H1 (cell line): Measurements from ENCODE around the gene OTOP3. TPM values are rescaled to one million over a fixed set of nuclear protein-coding genes. Genes with fewer than 3 reads are reported as not detected.
A peak's percentile ranks its signal among the peaks of the same experiment; 100 is the strongest.

Source experiments
- CTCF ChIA-PET: fragments of 300-600 bp; sonication (Branson Sonifier 250); formaldehyde crosslinking; loops from one replicate; lab custom pipeline; 2021; ENCODE audit not compliant: partially characterized antibody; lab: Charles Lee
- POLR2A ChIA-PET: fragments of 300-600 bp; sonication (Branson Sonifier 250); formaldehyde crosslinking; loops from one replicate; lab custom pipeline; 2021; ENCODE audit warnings: inconsistent platforms; ENCODE audit not compliant: partially characterized antibody; lab: Charles Lee
- DNase-seq, 2 experiments: peaks; one replicate each; pipeline versions ENCODE4 v3.0.0 to v3.0.0-alpha.2; 2010 to 2022; ENCODE audit warnings: low spot score in 2 of 2, low read depth in 1 of 2, mixed read lengths in 1 of 2
- FAIRE-seq: peaks from 2 replicates; lab custom pipeline; 2011; peaks lifted over from hg19 to GRCh38; lab: Jason Lieb, UNC
- H2AFZ ChIP-seq: 2 replicates; pipeline ENCODE4 v1.8.1; 2012; ENCODE audit warnings: low read length, inconsistent platforms
- H2AK5ac ChIP-seq: 2 replicates; pipeline ENCODE4 v1.6.1; 2013; ENCODE audit warnings: low read depth, low read length
- H2BK120ac ChIP-seq: replicated peaks from 2 replicates; pipeline ENCODE3; 2013; ENCODE audit warnings: low read depth, low read length, inconsistent platforms
- H2BK12ac ChIP-seq: 2 replicates; pipeline ENCODE4 v1.6.1; 2013; ENCODE audit warnings: low read depth, low read length
- H2BK15ac ChIP-seq: 2 replicates; pipeline ENCODE4 v1.6.1; 2013; ENCODE audit warnings: low read length
- H2BK20ac ChIP-seq: 2 replicates; pipeline ENCODE4 v1.6.1; 2013; ENCODE audit warnings: low read length
- H2BK5ac ChIP-seq: 2 replicates; pipeline ENCODE4 v1.6.1; 2013; ENCODE audit warnings: low read depth, low read length
- H3K14ac ChIP-seq: 2 replicates; pipeline ENCODE4 v1.6.1; 2013; ENCODE audit warnings: inconsistent platforms; ENCODE audit not compliant: insufficient read length
- H3K18ac ChIP-seq: 2 replicates; pipeline ENCODE4 v1.6.1; 2013; ENCODE audit warnings: low read length; ENCODE audit errors: extremely low read depth
- H3K23ac ChIP-seq: 2 replicates; pipeline ENCODE4 v1.6.1; 2013; ENCODE audit warnings: inconsistent platforms; ENCODE audit not compliant: insufficient read length
- H3K23me2 ChIP-seq: 2 replicates; pipeline ENCODE4 v1.6.1; 2013; ENCODE audit warnings: low read depth, low read length
- H3K27ac ChIP-seq: 2 replicates; pipeline ENCODE4 v1.6.1; 2011; ENCODE audit warnings: low read depth, low read length, inconsistent platforms
- H3K27me3 ChIP-seq, 4 experiments: replicated peaks in 1 of 4; 1 replicate in 1 of 4; 2 replicates in 3 of 4; pipeline versions ENCODE4 v1.6.1 to v1.8.1; 2011 to 2013; ENCODE audit warnings: low read length in 3 of 4, mild to moderate bottlenecking in 3 of 4, inconsistent platforms in 2 of 4, mixed read lengths in 2 of 4, moderate library complexity in 1 of 4; ENCODE audit not compliant: control insufficient read depth in 3 of 4, insufficient read depth in 3 of 4; ENCODE audit errors: extremely low read depth in 1 of 4
- H3K36me3 ChIP-seq, 4 experiments: 2 replicates each; pipeline versions ENCODE4 v1.6.1 to v1.8.1; 2011 to 2013; ENCODE audit warnings: mild to moderate bottlenecking in 4 of 4, low read length in 3 of 4, moderate library complexity in 2 of 4, control low read depth in 1 of 4, inconsistent platforms in 1 of 4; ENCODE audit not compliant: insufficient read depth in 4 of 4, control insufficient read depth in 2 of 4
- H3K4ac ChIP-seq: replicated peaks from 2 replicates; pipeline ENCODE3; 2013; ENCODE audit warnings: low read length, low read depth, mixed read lengths, inconsistent platforms; ENCODE audit not compliant: insufficient read length
- H3K4me1 ChIP-seq, 4 experiments: replicated peaks in 1 of 4; 1 replicate in 1 of 4; 2 replicates in 3 of 4; pipeline versions ENCODE4 v1.6.1 to v1.8.1; 2011 to 2013; ENCODE audit warnings: low read length in 3 of 4, inconsistent platforms in 2 of 4, mixed read lengths in 1 of 4; ENCODE audit not compliant: insufficient read depth in 4 of 4, control insufficient read depth in 3 of 4
- H3K4me2 ChIP-seq, 2 experiments: 2 replicates each; pipeline versions ENCODE4 v1.6.1 to v1.8.1; 2011 to 2013; ENCODE audit warnings: low read depth in 2 of 2, low read length in 2 of 2, control low read depth in 1 of 2, inconsistent platforms in 1 of 2, mild to moderate bottlenecking in 1 of 2; ENCODE audit not compliant: insufficient read depth in 1 of 2
- H3K4me3 ChIP-seq, 4 experiments: fragments of 200-600, 300-600 bp in 1 of 4; sonication (generic), shearing (Covaris generic), sonication (Bioruptor Twin) in 1 of 4; 2 replicates each; pipeline versions ENCODE4 v1.5.1 to v1.8.1; 2011 to 2016; ENCODE audit warnings: low read length in 4 of 4, low read depth in 3 of 4, control low read depth in 2 of 4, inconsistent platforms in 2 of 4, mild to moderate bottlenecking in 2 of 4, mixed read lengths in 1 of 4, moderate library complexity in 1 of 4; ENCODE audit not compliant: insufficient read depth in 2 of 4; ENCODE audit errors: extremely low read depth in 1 of 4
- H3K56ac ChIP-seq: replicated peaks from 2 replicates; pipeline ENCODE3; 2013; ENCODE audit warnings: low read depth, mild to moderate bottlenecking, mixed read lengths, low read length, inconsistent platforms; ENCODE audit not compliant: insufficient read length
- H3K79me1 ChIP-seq: 2 replicates; pipeline ENCODE4 v1.6.1; 2013; ENCODE audit warnings: low read depth, low read length, control low read depth
- H3K79me2 ChIP-seq, 2 experiments: 2 replicates each; pipeline versions ENCODE4 v1.6.1 to v1.8.1; 2012 to 2013; ENCODE audit warnings: low read length in 2 of 2, mild to moderate bottlenecking in 2 of 2, inconsistent platforms in 1 of 2; ENCODE audit not compliant: insufficient read depth in 2 of 2, control insufficient read depth in 1 of 2
- H3K9ac ChIP-seq, 4 experiments: replicated peaks in 1 of 4; 1 replicate in 1 of 4; 2 replicates in 3 of 4; pipeline versions ENCODE4 v1.6.1 to v1.8.1; 2011 to 2013; ENCODE audit warnings: low read depth in 3 of 4, low read length in 3 of 4, control low read depth in 2 of 4, mild to moderate bottlenecking in 2 of 4, moderate library complexity in 2 of 4, inconsistent platforms in 1 of 4; ENCODE audit errors: extremely low read depth in 1 of 4
- H3K9me3 ChIP-seq, 2 experiments: 2 replicates each; pipeline versions ENCODE4 v1.6.1 to v1.8.1; 2012 to 2013; ENCODE audit warnings: mild to moderate bottlenecking in 2 of 2, moderate library complexity in 2 of 2, control low read depth in 1 of 2, inconsistent platforms in 1 of 2, low read depth in 1 of 2, low read length in 1 of 2, mixed read lengths in 1 of 2; ENCODE audit not compliant: insufficient read depth in 2 of 2
- H4K20me1 ChIP-seq, 2 experiments: replicated peaks in 1 of 2; 2 replicates each; pipeline versions ENCODE3 to v1.8.1; 2011 to 2013; ENCODE audit warnings: inconsistent platforms in 2 of 2, low read length in 2 of 2, mild to moderate bottlenecking in 1 of 2; ENCODE audit not compliant: insufficient read depth in 2 of 2, control insufficient read depth in 1 of 2
- H4K5ac ChIP-seq: 2 replicates; pipeline ENCODE4 v1.6.1; 2013; ENCODE audit warnings: low read length, low read depth, mixed read lengths, inconsistent platforms; ENCODE audit not compliant: insufficient read length
- H4K8ac ChIP-seq: 2 replicates; pipeline ENCODE4 v1.8.0; 2013; ENCODE audit warnings: mild to moderate bottlenecking, moderate library complexity, low read length, inconsistent platforms; ENCODE audit not compliant: insufficient read depth; ENCODE audit errors: extremely low read depth
- H4K91ac ChIP-seq: replicated peaks from 2 replicates; pipeline ENCODE3; 2013; ENCODE audit warnings: low read length, mixed read lengths, inconsistent platforms; ENCODE audit not compliant: insufficient read length
- CEBPB ChIP-seq: IDR thresholded peaks from 2 replicates; pipeline ENCODE4 v1.6.1; 2012; ENCODE audit warnings: low read depth, low read length
- KDM4A ChIP-seq: IDR thresholded peaks from one replicate; pipeline ENCODE4 v1.7.1; 2012; ENCODE audit warnings: low read depth, mild to moderate bottlenecking, moderate library complexity, low read length, inconsistent platforms; ENCODE audit not compliant: severe bottlenecking
- SIN3A ChIP-seq, 2 experiments: IDR thresholded peaks in 1 of 2; conservative IDR thresholded peaks in 1 of 2; 2 replicates each; pipeline ENCODE4 v1.6.1; 2011 to 2012; ENCODE audit warnings: low read length in 2 of 2, improper control_type of control experiment in 1 of 2, low read depth in 1 of 2, mild to moderate bottlenecking in 1 of 2
- SP4 ChIP-seq: IDR thresholded peaks from 2 replicates; pipeline ENCODE4 v1.6.1; 2012; ENCODE audit warnings: low read length, inconsistent platforms
- WGBS, 2 experiments: shearing (Covaris generic) in 1 of 2; methylation state at CpG; one replicate each; pipeline versions ENCODE4 v1.1.6 to v1.1.7; 2013 to 2015; ENCODE audit warnings: low lambda C conversion rate in 2 of 2, mixed read lengths in 2 of 2, inconsistent platforms in 1 of 2, low coverage in 1 of 2, missing lambda C conversion rate in 1 of 2; ENCODE audit not compliant: insufficient replicate concordance in 2 of 2, insufficient coverage in 1 of 2, insufficient read length in 1 of 2; ENCODE audit errors: extremely low coverage in 1 of 2, missing lambda C conversion rate in 1 of 2; 5-methylcytosine and 5-hydroxymethylcytosine counted together
- polyA plus RNA-seq, 7 experiments: library from polyadenylated mRNA; depleted of rRNA in 3 of 7; stranded (reverse) in 5 of 7; unstranded in 2 of 7; fragments of >200 nt in 5 of 7; fragments of 200-250 nt in 2 of 7; gene quantifications; 1 replicate in 5 of 7; 2 replicates in 1 of 7; 4 replicates in 1 of 7; pipeline versions ENCODE4 v1.2.1 to v1.2.3, GENCODE V29; 2011 to 2013; ENCODE audit warnings: missing spikeins in 2 of 7, mixed read lengths in 2 of 7
- total RNA-seq: library from RNA; stranded (reverse); fragmentation: NEBNext Ultra II Directional; extraction: Animal tissue kit (Norgen Biotek cat#: 25700); gene quantifications from 2 replicates; pipeline ENCODE4 v1.2.1, GENCODE V29; 2021

Gene OTOP3
- total and polyA plus RNA-seq, 2 of the 8 experiments (the other 6 are each of a cell fraction or from before 2014, with no cell fraction given) = 0.05 TPM; not detected in 1

DNA sequence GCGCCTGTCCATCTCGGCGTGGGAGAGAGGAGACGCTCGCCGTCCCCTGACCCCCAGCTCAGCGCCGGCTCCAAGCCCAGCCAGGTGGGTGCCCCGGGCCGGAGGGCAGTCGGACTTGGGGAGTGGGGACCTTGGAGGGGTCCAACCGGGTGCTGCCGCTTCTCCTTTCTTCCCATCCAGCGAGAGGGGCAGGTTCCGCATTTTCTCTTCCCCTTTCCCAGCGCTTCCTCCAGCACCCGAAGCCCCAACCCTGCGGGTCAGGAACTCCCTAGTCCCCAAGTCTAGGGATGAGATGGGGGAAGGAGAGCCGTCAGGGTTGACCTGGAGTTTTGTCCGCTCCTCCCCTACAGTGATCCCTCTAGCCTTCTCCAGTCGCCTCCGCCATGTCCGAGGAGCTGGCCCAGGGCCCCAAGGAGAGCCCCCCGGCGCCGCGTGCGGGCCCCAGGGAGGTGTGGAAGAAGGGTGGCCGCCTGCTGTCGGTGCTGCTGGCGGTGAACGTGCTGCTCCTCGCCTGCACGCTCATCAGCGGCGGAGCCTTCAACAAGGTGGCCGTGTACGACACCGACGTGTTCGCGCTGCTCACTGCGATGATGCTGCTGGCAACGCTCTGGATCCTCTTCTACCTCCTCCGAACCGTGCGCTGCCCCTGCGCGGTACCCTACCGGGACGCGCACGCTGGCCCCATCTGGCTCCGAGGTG lies 11.3 kb upstream of the OTOP3 start, which contains the start of gene OTOP2:
Gene OTOP2 (plus strand): TSS at position 24 of the 699 bp plus-strand sequence. CDS start 360 bp downstream, at position 384.
- Histone ChIP-seq H4K20me1 (peaks cover 0 to 5% of the 10 kb centered on the region in 2 experiments), H3K27me3 (peaks cover 40 to 62% (median 53%) of the 10 kb centered on the region in 4 experiments), H4K8ac (no peak within 1 kb of the TSS; the same call in 1 of the 2 replicates), H2AK5ac (no peak within 1 kb of the TSS), H3K9ac (no peak within 1 kb of the TSS), H2BK15ac (no peak within 1 kb of the TSS; the same call in 1 of the 2 replicates), H2BK120ac (no peak within 1 kb of the TSS), H4K5ac (no peak within 1 kb of the TSS), H3K56ac (no peak within 1 kb of the TSS), H3K36me3 (no peaks in the 10 kb centered on the region; a peak in 1 of 8 replicates), H3K4me2 (peak within 1 kb of the TSS; percentile 90 to 92), H3K79me1 (no peaks in the 10 kb centered on the region), H3K79me2 (no peaks in the 10 kb centered on the region), H3K18ac (peak within 1 kb of the TSS; percentile 83), H3K23ac (no peak within 1 kb of the TSS), H4K91ac (peak within 1 kb of the TSS; percentile 47), H3K4me1 (peaks cover 0 to 19% (median 16%) of the 10 kb centered on the region in 4 experiments; a peak in 6 of 7 replicates), H3K23me2 (peaks cover 9% of the 10 kb centered on the region; the same call in 1 of the 2 replicates), H2BK20ac (no peak within 1 kb of the TSS), H2AFZ (peak within 1 kb of the TSS; percentile 26; the same call in 1 of the 2 replicates), H3K9me3 (no peaks in the 10 kb centered on the region), H3K14ac (no peak within 1 kb of the TSS), H3K4me3 (peak within 1 kb of the TSS; percentile 33 to 74 (median 36)), H3K4ac (no peak within 1 kb of the TSS), H3K27ac (no peak within 1 kb of the TSS), H2BK5ac (no peak within 1 kb of the TSS), H2BK12ac (peak within 1 kb of the TSS; percentile 90; the same call in 1 of the 2 replicates)
- POLR2A ChIA-PET = interaction anchor here (0.6 to 1.7 kb wide), 8 partner anchors 10 to 92 kb away, joined by 3 to 4 read pairs (median 3); no protein-coding TSS in a partner anchor
- DNase-seq = peak in 1 of 2 experiments; percentile 67
- CTCF ChIA-PET = interaction anchor here (0.6 to 49.9 kb wide), 32 partner anchors 8 to 485 kb away, joined by 3 to 1072 read pairs (median 4); partner anchors contain the start of genes CDR2L, FADS6, FDXR and OTOP3
- FAIRE-seq = no peak
- 12% methylated on average over 38 of the region's 54 CpGs; no CpG with 5 or more reads in 1 of the 2 experiments for WGBS, 2 experiments
- TF ChIP-seq SP4 (no peak), CEBPB (no peak), SIN3A (conservative IDR thresholded peaks at IDR 0.05 in 1 of 2, IDR thresholded peaks at IDR 0.05 in 1 of 2; ENCODE audit: low read depth in 1 of 2, low read length in 2 of 2) (no peak), KDM4A (peak; percentile 66)
